G401.6 (cell line): ENCODE measurements around the gene ZDHHC5.
"Not testable (repeated sequence)": the region's sequence is repeated elsewhere in the genome, so short reads cannot be mapped to it uniquely, and the experiment has no call there.

ENCODE experiments used
- FAIRE-seq: peaks from 2 replicates; lab custom pipeline; 2012; peaks lifted over from hg19 to GRCh38; lab: Jason Lieb, UNC

The ZDHHC5 gene

GRCh38 chr11:57667117-57667735, 688 bp upstream of the ZDHHC5 start:
- peak; percentile 97 for FAIRE-seq

GRCh38 chr11:57668434-57668782, 494 bp downstream of the ZDHHC5 start:
- FAIRE-seq, result no peak

GRCh38 chr11:57674251-57674650, 6.3 kb downstream of the ZDHHC5 start:
- FAIRE-seq, result no peak

- FAIRE-seq, result no peak
These were observed 7.4 kb downstream of the ZDHHC5 start for GRCh38 chr11:57675176-57675941.

- no peak for FAIRE-seq
These were observed 11.5 kb downstream of the ZDHHC5 start for GRCh38 chr11:57679396-57679795.

GRCh38 chr11:57680552-57680874, 12.6 kb downstream of the ZDHHC5 start:
- FAIRE-seq, result no peak

GRCh38 chr11:57681168-57681567, 13.3 kb downstream of the ZDHHC5 start:
- no peak for FAIRE-seq

- not testable (repeated sequence) for FAIRE-seq
These were observed 22.6 kb downstream of the ZDHHC5 start for GRCh38 chr11:57690474-57690873.

- no peak for FAIRE-seq
These were observed 31.0 kb downstream of the ZDHHC5 start for GRCh38 chr11:57698843-57699365.

- no peak for FAIRE-seq
These were observed 31.9 kb downstream of the ZDHHC5 start for GRCh38 chr11:57699813-57700212.

- no peak for FAIRE-seq
These were observed 32.5 kb downstream of the ZDHHC5 start for GRCh38 chr11:57700425-57700824.

GRCh38 chr11:57703341-57703740, 35.4 kb downstream of the ZDHHC5 start:
- no peak for FAIRE-seq

- no peak for FAIRE-seq
These were observed 37.0 kb downstream of the ZDHHC5 start for GRCh38 chr11:57704932-57705331.

GRCh38 chr11:57705432-57705831, 37.5 kb downstream of the ZDHHC5 start:
- not testable (repeated sequence) for FAIRE-seq

GRCh38 chr11:57709802-57710367, 42.0 kb downstream of the ZDHHC5 start:
- no peak for FAIRE-seq

GRCh38 chr11:57711414-57712255, 43.7 kb downstream of the ZDHHC5 start, which contains the start of gene MED19:
MED19 (minus strand) TSS chr11:57712215; CDS start chr11:57712179, 36 bp downstream.
- no peak for FAIRE-seq

GRCh38 chr11:57712256-57713150, 44.6 kb downstream of the ZDHHC5 start, which contains the start of gene TMX2:
TMX2 (plus strand) TSS chr11:57712593; CDS start chr11:57712619, 26 bp downstream.
- FAIRE-seq, result peak; percentile 99

- no peak for FAIRE-seq
These were observed 45.9 kb downstream of the ZDHHC5 start for GRCh38 chr11:57713835-57714234.

GRCh38 chr11:57716726-57717125, 48.8 kb downstream of the ZDHHC5 start:
- not testable (repeated sequence) for FAIRE-seq

GRCh38 chr11:57727185-57727584, 59.3 kb downstream of the ZDHHC5 start:
- no peak for FAIRE-seq

- no peak for FAIRE-seq
These were observed 60.9 kb downstream of the ZDHHC5 start for GRCh38 chr11:57728829-57729228.
